Transverse colon (tissue), 4 donors: Measurements from ENCODE around the gene COLEC11.

ENCODE experiments used
- CTCF ChIP-seq, 5 experiments: fragments of 200-600 bp in 3 of 5; fragments of 450-650 bp in 2 of 5; sonication (generic) in 3 of 5; IDR thresholded peaks; 1 replicate in 2 of 5; 2 replicates in 3 of 5; pipeline ENCODE4 v1.5.1; 2016 to 2017; ENCODE audit warnings: antibody characterized with exemption in 5 of 5, inconsistent platforms in 3 of 5, mild to moderate bottlenecking in 2 of 5, moderate library complexity in 1 of 5
- EP300 ChIP-seq: sonication (generic); formaldehyde crosslinking; IDR thresholded peaks from one replicate; pipeline ENCODE4 v1.6.1; 2017; ENCODE audit warnings: antibody characterized with exemption, low read depth
- POLR2AphosphoS5 ChIP-seq, 3 donors: sonication (generic); formaldehyde crosslinking; IDR thresholded peaks; one replicate each; pipeline ENCODE4 v1.6.1; 2016; ENCODE audit warnings: antibody characterized with exemption in 3 of 3

DNA sequence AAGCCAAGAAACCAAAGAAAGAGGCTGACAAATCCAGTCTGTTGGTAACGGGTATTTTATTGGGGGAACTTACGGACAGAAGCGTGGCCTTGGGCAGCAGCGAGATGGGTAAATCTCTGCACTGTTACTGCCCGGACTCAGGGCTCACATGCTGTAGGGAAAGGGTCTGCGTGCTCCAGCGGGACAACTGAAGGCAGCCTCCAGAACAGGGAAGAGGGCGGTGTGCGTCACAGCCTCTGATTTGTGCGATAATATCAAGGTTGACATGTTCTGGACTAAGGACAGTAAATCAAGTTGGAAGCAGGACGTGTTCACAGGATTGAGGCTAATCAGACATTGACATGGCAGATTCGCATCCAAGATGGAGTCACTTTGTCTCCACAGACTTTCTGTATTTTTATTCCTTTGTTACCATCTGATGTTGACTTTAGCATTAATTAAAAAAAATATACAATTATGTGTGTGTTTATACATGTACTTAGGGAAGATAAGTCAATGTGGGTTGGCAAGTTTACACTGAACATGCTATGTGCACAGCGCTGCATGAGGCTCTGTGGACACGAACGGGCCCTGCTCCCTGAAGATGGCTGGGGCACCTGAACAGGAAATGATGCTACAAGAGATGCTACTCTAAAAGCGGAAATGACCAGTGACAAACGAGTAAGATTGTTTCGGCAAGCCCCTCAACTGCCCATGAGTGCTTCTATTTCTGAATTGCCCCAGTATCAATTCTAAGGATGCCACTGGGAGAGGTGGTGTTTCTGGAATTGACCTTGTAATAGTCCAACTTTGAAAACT, 85.8 kb downstream of the COLEC11 start:
- TF ChIP-seq CTCF (IDR thresholded peaks at IDR 0.05) (no peak), POLR2AphosphoS5 (IDR thresholded peaks at IDR 0.05) (no peak), EP300 (no peak)
